ENCODE results near the gene CYGB. TPM values are rescaled to one million over a fixed set of nuclear protein-coding genes. Genes with fewer than 3 reads are reported as not detected.
A peak's percentile ranks its signal among the peaks of the same experiment; 100 is the strongest.
"Not testable (repeated sequence)": the region's sequence is repeated elsewhere in the genome, so short reads cannot be mapped to it uniquely, and the experiment has no call there.

CYGB gene
- total and polyA plus RNA-seq, 12 donors = 6.3 to 38.3 (median 14.3) TPM

GRCh38 chr17:76517638-76518038 lies 19.9 kb downstream of the CYGB start:
- H3K4me3 ChIP-seq = no peak overlapping the region
- no peaks in the 10 kb centered on the region for H3K36me3 ChIP-seq (replicated peaks in 1 of 2)
- no peak for DNase-seq
- no peaks in the 10 kb centered on the region for H3K4me1 ChIP-seq (replicated peaks in 1 of 2)
- H3K9me3 ChIP-seq (replicated peaks in 1 of 3) = no peaks in the 10 kb centered on the region
- TF ChIP-seq CTCF (IDR thresholded peaks at IDR 0.05) (no peak), POLR2A (IDR thresholded peaks at IDR 0.05) (no peak)
- no peaks in the 10 kb centered on the region for H3K27me3 ChIP-seq
- no peak overlapping the region for H3K27ac ChIP-seq
- intact Hi-C loops (cut with DNase I) = no loop called here
- WGBS, 4 donors = 88 to 95% (median 91%) methylated on average over 9 to 11 of the region's 11 CpGs

- Histone ChIP-seq H3K4me3 (peak overlapping the region in 1 of 4 donors; percentile 11), H3K27me3 (no peaks in the 10 kb centered on the region), H3K36me3 (replicated peaks in 1 of 2) (no peaks in the 10 kb centered on the region), H3K9me3 (replicated peaks in 1 of 3) (no peaks in the 10 kb centered on the region), H3K27ac (peak overlapping the region in 2 of 5 donors; percentile 60 to 78), H3K4me1 (replicated peaks in 1 of 2) (no peaks in the 10 kb centered on the region)
- peak in 4 of 7 donors; percentile 49 to 81 (median 65) for DNase-seq
- no peak for TF ChIP-seq CTCF (IDR thresholded peaks at IDR 0.05)
- no peak for TF ChIP-seq POLR2A (IDR thresholded peaks at IDR 0.05)
- WGBS, 4 donors = 58 to 70% (median 68%) methylated on average over 17 to 22 of the region's 22 CpGs
- intact Hi-C loops (cut with DNase I) = no loop called here
Measured at GRCh38 chr17:76515274-76515949, 22.1 kb downstream of the CYGB start.

- DNase-seq; H3K4me3 ChIP-seq; H3K4me1 ChIP-seq (replicated peaks in 1 of 2); H3K27ac ChIP-seq; intact Hi-C loops (cut with DNase I); H3K36me3 ChIP-seq (replicated peaks in 1 of 2); H3K27me3 ChIP-seq; H3K9me3 ChIP-seq (replicated peaks in 1 of 3): not testable (repeated sequence)
- 92 to 97% (median 95%) methylated on average over 6 of the region's 6 CpGs for WGBS, 4 donors
Measured at GRCh38 chr17:76514355-76514754, 23.2 kb downstream of the CYGB start.

- Histone ChIP-seq H3K36me3 (replicated peaks in 1 of 2) (no peaks in the 10 kb centered on the region), H3K4me3 (no peak overlapping the region), H3K4me1 (replicated peaks in 1 of 2) (no peaks in the 10 kb centered on the region), H3K9me3 (replicated peaks in 1 of 3) (no peaks in the 10 kb centered on the region), H3K27ac (no peak overlapping the region), H3K27me3 (no peaks in the 10 kb centered on the region)
- no peak for DNase-seq
- intact Hi-C loops (cut with DNase I) = no loop called here
- TF ChIP-seq POLR2A (IDR thresholded peaks at IDR 0.05) (no peak), CTCF (IDR thresholded peaks at IDR 0.05) (no peak)
- WGBS, 4 donors = 75 to 80% (median 76%) methylated on average over 6 of the region's 6 CpGs
Measured at GRCh38 chr17:76513306-76513692, 24.2 kb downstream of the CYGB start.

All from adrenal gland (tissue), 12 donors.